HuH-7.5 (cell line): Measurements from ENCODE around the gene SPTAN1.
"Not testable (repeated sequence)": the region's sequence is repeated elsewhere in the genome, so short reads cannot be mapped to it uniquely, and the experiment has no call there.

Experiments
- DNase-seq: peaks from one replicate; pipeline ENCODE4 v3.0.0; 2011; ENCODE audit warnings: low spot score

SPTAN1 gene

GRCh38 chr9:128553728-128554127, 1.3 kb downstream of the SPTAN1 start:
- DNase-seq = no peak

- peak; percentile 75 for DNase-seq
These were observed 1.9 kb downstream of the SPTAN1 start for GRCh38 chr9:128554155-128554862.

- peak; percentile 83 for DNase-seq
These were observed 2.9 kb downstream of the SPTAN1 start for GRCh38 chr9:128555180-128555721.

GRCh38 chr9:128556276-128556675, 3.9 kb downstream of the SPTAN1 start:
- no peak for DNase-seq

- no peak for DNase-seq
These were observed 4.7 kb downstream of the SPTAN1 start for GRCh38 chr9:128556926-128557634.

GRCh38 chr9:128558431-128559310, 6.3 kb downstream of the SPTAN1 start:
- DNase-seq = peak; percentile 54

GRCh38 chr9:128565578-128565977, 13.2 kb downstream of the SPTAN1 start:
- no peak for DNase-seq

GRCh38 chr9:128568470-128569078, 16.2 kb downstream of the SPTAN1 start:
- no peak for DNase-seq

GRCh38 chr9:128575469-128575868, 23.1 kb downstream of the SPTAN1 start:
- DNase-seq = no peak

- DNase-seq = no peak
These were observed 23.5 kb downstream of the SPTAN1 start for GRCh38 chr9:128575916-128576315.

- DNase-seq = no peak
These were observed 24.8 kb downstream of the SPTAN1 start for GRCh38 chr9:128577206-128577605.

- DNase-seq = no peak
These were observed 26.8 kb downstream of the SPTAN1 start for GRCh38 chr9:128579194-128579593.

GRCh38 chr9:128580731-128581130, 28.3 kb downstream of the SPTAN1 start:
- no peak for DNase-seq

- DNase-seq = not testable (repeated sequence)
These were observed 32.8 kb downstream of the SPTAN1 start for GRCh38 chr9:128585155-128585554.

GRCh38 chr9:128586934-128587333, 34.5 kb downstream of the SPTAN1 start:
- DNase-seq = not testable (repeated sequence)

GRCh38 chr9:128587453-128587852, 35.1 kb downstream of the SPTAN1 start:
- DNase-seq = no peak

- DNase-seq = no peak
These were observed 36.3 kb downstream of the SPTAN1 start for GRCh38 chr9:128588581-128589233.

- no peak for DNase-seq
These were observed 40.7 kb downstream of the SPTAN1 start for GRCh38 chr9:128593039-128593438.

- no peak for DNase-seq
These were observed 41.5 kb downstream of the SPTAN1 start for GRCh38 chr9:128593856-128594255.

- DNase-seq = no peak
These were observed 43.1 kb downstream of the SPTAN1 start for GRCh38 chr9:128595471-128595870.

- no peak for DNase-seq
These were observed 47.7 kb downstream of the SPTAN1 start for GRCh38 chr9:128600099-128600498.
